Measurements from ENCODE around the gene BANF2. TPM values are rescaled to one million over a fixed set of nuclear protein-coding genes. Genes with fewer than 3 reads are reported as not detected.

BANF2 gene
- total RNA-seq, 2 experiments from 2014 or later, result not detected

GRCh38 chr20:17652411-17652810, 47.4 kb upstream of the BANF2 start:
- Mint-ChIP-seq H3K36me3 (ENCODE audit: low read depth) (peaks cover 4% of the 10 kb centered on the region), H3K4me3 (no peak overlapping the region)

GRCh38 chr20:17653835-17654648, 45.7 kb upstream of the BANF2 start:
- H3K27ac Mint-ChIP-seq, result no peak overlapping the region

More at GRCh38 chr20:17652411-17652810, 47.4 kb upstream of the BANF2 start:
- ChIA-PET POLR2A (interaction anchor here (0.6 kb wide), 1 partner anchor 148 kb away, joined by 3 read pairs; no protein-coding TSS in a partner anchor), CTCF (interaction anchor here (0.7 kb wide), 1 partner anchor 30 kb away, joined by 3 read pairs; no protein-coding TSS in a partner anchor)
- no peak for TF ChIP-seq CTCF (IDR thresholded peaks at IDR 0.05)
- no peak overlapping the region for H3K27ac Mint-ChIP-seq
- H3K9me3 Mint-ChIP-seq, result no peaks in the 10 kb centered on the region
- no peak for ATAC-seq
- DNase-seq, result no peak
- intact Hi-C loops (cut with micrococcal nuclease), result no loop called here
- no peaks in the 10 kb centered on the region for H3K27me3 Mint-ChIP-seq
- H3K4me1 Mint-ChIP-seq (ENCODE audit: low read depth), result peaks cover 17% of the 10 kb centered on the region

GRCh38 chr20:17654649-17655285, 45.0 kb upstream of the BANF2 start:
- ChIA-PET POLR2A (no interaction called here), CTCF (interaction anchor here (1.0 to 2.7 kb wide), 4 partner anchors 28 to 308 kb away, joined by 3 to 11 read pairs (median 4); partner anchors contain the start of gene RRBP1)
- H3K36me3 Mint-ChIP-seq (ENCODE audit: low read depth), result peaks cover 23% of the 10 kb centered on the region
- DNase-seq (peak; percentile 23), ATAC-seq (no peak)
- intact Hi-C loops (cut with micrococcal nuclease), result no loop called here
- no peak overlapping the region for H3K4me3 Mint-ChIP-seq
- peak; percentile 56 for TF ChIP-seq CTCF (IDR thresholded peaks at IDR 0.05)
- H3K27ac Mint-ChIP-seq, result no peak overlapping the region
- H3K27me3 Mint-ChIP-seq, result no peaks in the 10 kb centered on the region
- H3K4me1 Mint-ChIP-seq (ENCODE audit: low read depth), result peaks cover 18% of the 10 kb centered on the region
- H3K9me3 Mint-ChIP-seq, result peaks cover 10% of the 10 kb centered on the region

More at GRCh38 chr20:17653835-17654648, 45.7 kb upstream of the BANF2 start:
- H3K4me3 Mint-ChIP-seq, result no peak overlapping the region
- ChIA-PET CTCF (interaction anchor here (1.4 to 2.7 kb wide), 2 partner anchors 29 to 149 kb away, joined by 5 to 11 read pairs; partner anchors contain the start of gene RRBP1), POLR2A (no interaction called here)
- intact Hi-C loops (cut with micrococcal nuclease), result no loop called here
- no peak for TF ChIP-seq CTCF (IDR thresholded peaks at IDR 0.05)
- DNase-seq (no peak), ATAC-seq (no peak)
- no peaks in the 10 kb centered on the region for H3K27me3 Mint-ChIP-seq
- H3K9me3 Mint-ChIP-seq, result peaks cover 10% of the 10 kb centered on the region
- H3K4me1 Mint-ChIP-seq (ENCODE audit: low read depth), result peaks cover 21% of the 10 kb centered on the region
- H3K36me3 Mint-ChIP-seq (ENCODE audit: low read depth), result peaks cover 19% of the 10 kb centered on the region

GRCh38 chr20:17655286-17655651, 44.5 kb upstream of the BANF2 start:
- Mint-ChIP-seq H3K36me3 (ENCODE audit: low read depth) (peaks cover 28% of the 10 kb centered on the region), H3K4me1 (ENCODE audit: low read depth) (peaks cover 18% of the 10 kb centered on the region), H3K27ac (no peak overlapping the region), H3K4me3 (no peak overlapping the region), H3K9me3 (peaks cover 10% of the 10 kb centered on the region), H3K27me3 (no peaks in the 10 kb centered on the region)
- no peak for DNase-seq
- no peak for TF ChIP-seq CTCF (IDR thresholded peaks at IDR 0.05)
- no peak for ATAC-seq
- ChIA-PET CTCF (interaction anchor here (1.0 to 2.7 kb wide), 4 partner anchors 27 to 308 kb away, joined by 3 to 11 read pairs (median 4); partner anchors contain the start of gene RRBP1), POLR2A (no interaction called here)
- intact Hi-C loops (cut with micrococcal nuclease), result no loop called here

Measured in activated CD8-positive, alpha-beta T cell treated with anti-CD3 and anti-CD28 coated beads for 36 hours (primary cell).